GM12891 (cell line): ENCODE results near the gene RUNDC1.

Source experiments
- POLR2A ChIP-seq: IDR thresholded peaks from 2 replicates; pipeline ENCODE4 v1.6.1; 2011; ENCODE audit warnings: low read depth, low read length, control low read depth
- POLR2AphosphoS5 ChIP-seq: IDR thresholded peaks from 2 replicates; pipeline ENCODE4 v1.6.1; 2011; ENCODE audit warnings: low read depth, low read length, control low read depth

- TF ChIP-seq POLR2AphosphoS5, result no peak
- TF ChIP-seq POLR2A, result no peak
These were observed 38.6 kb downstream of the RUNDC1 start for GRCh38 chr17:43018932-43019331.
